NCI-H1417 (cell line): ENCODE data around the gene DCBLD1.

ENCODE experiments used
- DNase-seq, 3 experiments: peaks; one replicate each; lab custom pipeline; 2025; lab: John Stamatoyannopoulos, UW

The DCBLD1 gene

GRCh38 chr6:117472667-117473066 lies 9.8 kb upstream of the DCBLD1 start:
- no peak for DNase-seq

DNA sequence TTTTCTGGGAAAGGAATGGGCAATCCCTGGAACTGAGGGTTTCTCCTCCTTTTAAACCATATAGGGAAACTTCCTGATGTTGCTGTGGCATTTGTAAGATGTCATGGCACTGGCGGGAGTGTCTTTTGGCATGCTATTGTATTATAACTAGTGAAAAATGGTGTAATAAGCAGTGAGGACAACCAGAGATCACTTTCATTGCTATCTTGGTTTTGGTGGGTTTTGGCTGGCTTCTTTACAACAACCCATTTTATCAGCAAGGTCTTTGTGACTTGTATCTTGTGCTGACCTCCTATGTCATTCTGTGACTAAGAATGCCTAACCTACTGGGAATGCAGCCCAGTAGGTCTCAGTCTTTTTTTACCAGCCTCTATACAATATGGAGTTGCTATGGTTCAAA lies 9.1 kb upstream of the DCBLD1 start:
- DNase-seq = no peak

GRCh38 chr6:117477988-117478852 lies 4.3 kb upstream of the DCBLD1 start:
- DNase-seq = peak in 2 of 3 experiments; percentile 4 to 49

GRCh38 chr6:117478853-117479231 lies 3.6 kb upstream of the DCBLD1 start:
- no peak for DNase-seq

DNA sequence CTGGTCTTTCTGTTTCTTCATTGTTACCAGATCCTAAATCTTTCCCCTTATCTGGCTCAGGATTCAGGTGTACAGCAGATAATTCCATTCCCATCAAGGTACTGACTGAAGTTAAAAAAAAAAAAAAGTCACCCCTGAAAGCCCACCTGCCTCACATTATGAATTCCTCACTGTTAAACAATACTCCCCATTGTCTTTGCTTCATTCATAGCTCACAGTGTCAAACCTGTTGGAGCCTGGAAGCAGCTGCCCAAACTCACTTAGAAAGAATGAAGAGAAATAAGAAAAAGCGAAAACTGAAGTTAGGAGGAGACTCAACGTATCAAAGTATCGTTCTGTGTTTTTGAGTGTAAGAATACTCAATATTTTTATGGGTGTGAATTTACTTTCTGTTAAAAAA lies 1.8 kb upstream of the DCBLD1 start:
- DNase-seq = peak in 1 of 3 experiments; percentile 14

DNA sequence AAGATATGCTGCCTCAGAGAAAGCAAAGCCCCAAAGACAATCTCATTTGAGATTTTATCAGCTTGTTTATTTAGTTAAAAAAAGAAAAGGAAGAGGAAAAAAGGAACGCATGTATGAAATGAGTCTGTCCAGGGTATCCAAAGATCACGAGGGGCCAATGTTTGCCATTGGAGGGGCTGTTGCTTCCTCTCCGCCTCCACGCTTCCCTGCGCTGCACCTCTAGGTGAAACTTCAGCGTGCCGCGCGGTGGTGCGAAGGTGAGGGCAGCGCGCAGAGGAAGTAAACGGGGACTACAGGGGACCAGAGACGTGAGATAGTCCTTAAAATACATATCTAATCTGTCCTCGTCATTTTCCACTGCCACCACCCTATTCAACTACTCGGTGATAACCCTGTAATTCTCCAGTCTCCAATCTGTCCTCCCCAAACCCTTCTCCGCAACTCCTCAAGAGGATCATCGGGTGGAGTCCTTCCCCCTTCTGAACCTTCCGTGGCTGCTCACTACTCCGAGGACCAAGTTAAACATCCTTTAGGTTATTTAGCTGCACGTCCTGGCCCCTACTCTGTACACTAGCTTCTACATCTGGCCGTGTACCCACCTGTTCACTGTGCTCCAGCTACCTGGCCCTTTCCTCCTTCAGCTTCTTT lies 1.1 kb upstream of the DCBLD1 start:
- DNase-seq = no peak

DNA sequence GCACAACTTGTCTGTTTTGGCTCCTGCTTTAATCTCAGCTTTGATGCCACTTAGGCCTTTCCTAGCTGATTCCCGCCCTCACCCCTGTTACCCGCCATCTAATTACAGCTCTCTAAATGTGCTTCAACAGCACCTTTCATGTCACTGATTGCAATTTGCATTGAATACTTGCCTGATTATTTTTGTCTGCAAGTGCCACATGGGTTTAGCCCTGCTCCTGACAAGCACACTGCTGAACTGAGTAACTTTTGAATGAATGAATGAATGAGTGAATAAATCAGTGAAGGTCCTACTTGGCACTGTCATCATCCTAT lies 591 bp upstream of the DCBLD1 start:
- peak in 2 of 3 experiments; percentile 64 to 71 for DNase-seq

DNA sequence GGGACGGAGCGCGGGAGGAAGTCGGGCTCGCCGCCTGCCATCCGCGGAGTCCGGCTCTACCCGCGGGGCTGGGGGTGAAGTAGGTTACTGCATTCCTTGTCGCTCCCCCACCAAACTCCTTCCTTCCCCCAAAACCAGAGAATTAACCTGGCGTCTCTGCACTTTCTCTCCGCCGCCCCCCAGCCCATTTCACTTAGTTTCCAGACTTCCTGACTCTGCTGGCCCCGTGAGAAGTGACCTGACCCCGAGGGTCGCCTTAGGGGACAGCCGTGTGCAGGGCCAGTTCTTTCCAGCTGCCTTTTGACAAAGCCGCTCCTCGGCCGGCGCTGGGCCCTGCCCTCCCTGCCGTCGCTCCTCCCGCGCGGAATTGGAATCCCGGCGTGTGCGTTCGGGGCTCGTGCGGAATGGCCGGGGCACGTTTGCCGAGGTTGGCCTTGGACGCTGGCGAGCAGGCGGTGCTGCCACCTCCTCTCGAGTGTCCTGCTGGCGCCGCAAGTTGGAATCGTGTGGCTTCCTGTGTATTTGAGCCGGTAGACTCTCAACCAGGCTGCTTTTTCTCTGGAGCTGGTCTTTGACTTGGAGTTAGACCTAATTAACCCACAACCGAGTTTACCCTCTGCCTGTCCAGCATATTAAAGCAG lies 650 bp downstream of the DCBLD1 start:
- DNase-seq = peak; percentile 44 to 76 (median 65)

GRCh38 chr6:117483645-117484016 lies 1.2 kb downstream of the DCBLD1 start:
- peak; percentile 13 to 76 (median 52) for DNase-seq

GRCh38 chr6:117484052-117484646 lies 1.7 kb downstream of the DCBLD1 start:
- no peak for DNase-seq

DNA sequence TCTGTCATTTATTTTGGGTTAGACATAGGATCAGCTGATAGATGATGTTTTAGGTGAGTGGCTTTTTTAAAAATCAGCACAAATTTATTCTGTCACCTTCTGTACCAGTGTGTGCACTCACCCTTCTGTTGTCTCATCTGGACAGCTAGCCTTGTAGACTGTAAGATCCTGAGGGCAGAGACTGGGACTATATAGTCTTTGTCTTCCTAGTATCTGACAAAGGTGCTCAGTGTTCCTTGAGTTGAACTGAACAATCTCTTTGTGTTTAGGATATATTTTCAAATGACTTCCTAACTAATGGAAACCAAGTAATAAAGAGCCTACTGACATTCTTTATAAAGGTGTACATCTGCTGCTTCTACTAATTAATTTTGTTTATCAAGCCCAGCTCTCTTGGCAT lies 3.0 kb downstream of the DCBLD1 start:
- DNase-seq = no peak

- DNase-seq = no peak
Measured at GRCh38 chr6:117487821-117488220, 5.3 kb downstream of the DCBLD1 start.

- peak in 1 of 3 experiments; percentile 29 for DNase-seq
Measured at GRCh38 chr6:117489003-117489402, 6.5 kb downstream of the DCBLD1 start.

DNA sequence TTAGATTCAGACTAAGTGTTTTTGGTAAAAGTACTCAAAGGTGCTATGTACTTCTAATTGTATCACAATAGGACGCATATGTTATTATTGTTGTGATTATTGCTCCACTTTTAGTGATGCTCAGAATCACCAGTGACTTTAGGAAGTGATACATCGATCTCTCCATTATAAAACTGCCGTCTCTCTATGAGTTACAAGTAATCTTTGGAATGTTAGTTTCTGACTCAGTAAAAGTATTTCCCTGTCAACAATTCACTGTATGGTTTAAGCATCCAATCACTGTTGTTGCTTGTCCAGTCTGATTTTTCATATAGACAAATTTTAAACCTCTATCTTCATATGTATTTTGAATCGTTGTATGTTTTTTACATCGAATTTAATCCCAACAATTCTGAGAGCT lies 9.4 kb downstream of the DCBLD1 start:
- DNase-seq = no peak

GRCh38 chr6:117493470-117493869 lies 11.0 kb downstream of the DCBLD1 start:
- DNase-seq = no peak

DNA sequence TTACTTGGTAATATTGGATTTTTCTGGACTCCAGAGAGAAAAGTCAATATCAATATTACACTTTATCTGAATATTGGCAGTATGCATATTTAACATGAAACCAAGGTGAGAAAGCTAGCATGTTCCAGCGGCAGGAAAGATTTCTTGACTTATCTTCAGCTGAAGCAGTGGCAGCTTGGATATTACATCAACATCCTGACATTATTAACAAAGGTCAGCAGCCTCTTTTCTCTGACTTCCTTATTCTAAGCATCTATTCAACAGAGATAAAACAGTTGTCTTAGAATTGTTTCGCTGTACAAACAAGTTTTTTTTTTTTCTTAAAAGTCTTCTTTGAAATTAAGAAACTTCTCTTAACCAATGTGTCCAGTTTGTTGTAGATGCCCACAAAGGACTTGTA lies 11.8 kb downstream of the DCBLD1 start:
- DNase-seq = no peak

GRCh38 chr6:117494694-117495318 lies 12.3 kb downstream of the DCBLD1 start:
- DNase-seq = no peak

- no peak for DNase-seq
Measured at GRCh38 chr6:117495425-117495824, 13.0 kb downstream of the DCBLD1 start.

DNA sequence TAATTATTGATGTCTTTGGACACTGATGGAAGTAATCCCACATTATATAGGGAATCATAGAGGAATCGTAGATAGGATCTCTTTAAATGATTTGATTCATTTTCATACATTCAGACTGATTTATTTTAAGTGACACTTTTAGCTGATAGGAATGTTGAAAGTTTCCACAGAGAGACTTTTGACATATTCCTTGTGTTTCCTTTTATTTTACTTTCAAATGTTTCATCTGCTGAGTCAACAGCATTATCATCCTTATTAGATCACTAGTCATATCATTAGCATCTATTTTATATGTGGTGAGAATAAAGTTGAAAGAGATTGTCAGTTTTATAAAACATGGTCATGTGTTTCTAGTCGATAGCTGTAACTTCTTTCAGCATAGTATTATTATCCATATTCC lies 13.4 kb downstream of the DCBLD1 start:
- no peak for DNase-seq

DNA sequence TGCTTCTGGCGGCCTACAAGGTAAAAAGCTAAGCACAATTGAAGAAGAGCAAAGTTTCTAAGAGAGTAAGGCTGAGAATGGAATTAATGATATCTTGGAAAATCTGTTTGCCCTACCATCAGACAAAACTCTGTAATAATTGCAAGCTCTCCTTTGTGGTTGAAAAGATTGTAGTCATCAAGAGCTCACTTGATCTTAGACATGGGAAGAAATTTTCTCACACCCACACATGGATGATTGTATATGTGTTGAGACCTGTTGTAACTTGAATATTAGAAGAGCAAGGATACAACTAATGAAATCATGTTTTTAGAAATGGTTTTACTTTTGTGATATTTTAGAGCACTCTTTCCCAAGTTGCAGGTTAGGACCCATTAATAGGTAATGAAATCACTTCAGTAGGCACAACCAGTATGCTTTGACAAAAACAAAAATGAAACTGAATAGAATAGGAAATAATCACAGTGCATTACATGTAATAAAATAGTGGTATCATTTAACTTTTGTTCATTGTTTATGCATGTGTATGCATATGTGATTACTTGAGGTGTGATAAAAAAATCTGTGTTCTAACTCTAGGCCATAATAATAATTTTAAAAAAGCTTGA lies 14.0 kb downstream of the DCBLD1 start:
- no peak for DNase-seq

GRCh38 chr6:117497237-117497636 lies 14.8 kb downstream of the DCBLD1 start:
- DNase-seq = no peak

- DNase-seq = no peak
Measured at GRCh38 chr6:117498159-117498558, 15.7 kb downstream of the DCBLD1 start.
